GM21619 (cell line): ENCODE results near the gene DMRT1.
"Not testable (repeated sequence)": the region's sequence is repeated elsewhere in the genome, so short reads cannot be mapped to it uniquely, and the experiment has no call there.

Source experiments
- ATAC-seq: cut with Tn5 transposase; IDR thresholded peaks from one replicate; pipeline ENCODE4 v1.9.1; 2021; ENCODE audit not compliant: unreplicated experiment

Gene DMRT1

DNA sequence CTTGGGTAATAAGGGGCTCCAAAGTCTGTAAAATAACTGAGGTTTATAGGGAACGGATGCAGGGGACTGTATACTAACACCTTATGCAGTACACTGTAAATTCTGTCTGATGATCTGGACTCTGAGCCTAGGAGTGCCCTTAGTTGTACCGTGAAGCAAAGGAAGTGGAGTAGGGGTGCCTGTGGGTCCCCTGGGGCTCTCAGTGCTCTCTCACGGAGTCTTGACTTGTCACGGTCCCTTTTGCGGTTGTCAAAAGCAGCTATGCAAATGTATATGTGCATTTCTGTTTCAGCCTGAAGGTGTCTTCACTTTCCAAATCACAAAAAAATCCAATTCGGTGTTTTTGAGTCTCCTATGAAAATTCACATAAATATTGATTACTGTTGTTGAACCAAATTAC, 17.8 kb downstream of the DMRT1 start:
- peak; percentile 100 for ATAC-seq

DNA sequence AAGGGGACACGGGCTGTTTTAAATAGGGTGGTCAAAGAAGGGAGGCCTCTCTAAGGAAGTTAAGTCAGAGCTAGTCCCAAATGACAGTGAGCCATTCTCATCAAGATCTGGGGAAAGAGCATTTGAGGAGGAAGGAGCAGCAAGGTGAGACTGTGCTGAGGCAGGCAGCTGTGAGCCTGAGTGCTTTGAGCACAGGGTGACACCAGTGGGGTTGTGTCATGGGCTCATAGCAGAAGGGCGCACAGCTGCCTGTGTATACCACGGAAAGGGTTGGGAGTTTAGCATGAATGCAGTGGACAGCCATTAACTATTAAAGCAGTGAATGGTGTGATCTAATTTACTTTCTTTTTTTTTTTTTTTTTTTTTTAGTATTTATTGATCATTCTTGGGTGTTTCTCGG, 19.2 kb downstream of the DMRT1 start:
- ATAC-seq = no peak

- not testable (repeated sequence) for ATAC-seq
Observed at GRCh38 chr9:861525-861924, 20.0 kb downstream of the DMRT1 start.

DNA sequence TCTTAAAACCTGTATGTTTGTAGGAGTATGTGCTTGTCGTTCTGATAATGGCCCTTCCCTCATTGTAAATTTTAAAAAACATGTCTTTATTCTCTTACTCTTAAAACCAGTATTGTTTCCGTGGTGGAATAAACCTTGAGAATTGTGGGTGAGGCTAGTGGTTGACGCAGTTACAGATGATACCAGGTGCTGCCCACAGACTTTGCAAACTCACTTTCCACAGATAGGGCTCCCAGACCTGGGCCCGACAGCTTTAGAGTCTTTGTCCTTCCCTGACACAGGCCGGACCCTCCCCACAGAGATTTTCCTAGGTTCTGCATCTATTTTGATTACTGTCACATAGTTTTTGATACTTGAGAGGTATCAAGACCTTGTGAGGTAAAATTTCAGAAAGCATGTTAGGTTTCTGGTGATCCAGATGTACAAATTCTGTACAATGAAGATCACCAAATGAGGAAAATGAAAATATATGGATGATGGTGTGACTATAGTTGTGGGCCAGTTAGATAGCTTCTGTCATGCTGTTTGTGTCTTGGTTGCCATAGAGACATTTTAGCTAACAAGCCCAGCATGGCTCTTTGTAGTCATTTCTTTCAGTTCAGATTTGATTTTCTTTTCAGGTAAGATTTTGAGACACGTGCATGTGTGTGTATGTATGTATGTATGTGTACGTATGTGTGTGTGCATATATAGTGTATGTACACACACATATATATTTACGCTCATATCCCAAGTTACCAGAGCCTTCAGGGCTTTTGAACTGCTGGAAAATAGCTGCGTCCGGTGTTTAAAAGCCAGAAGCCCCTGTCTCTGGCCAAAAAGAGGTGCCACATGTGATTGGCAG, 33.8 kb downstream of the DMRT1 start:
- ATAC-seq = no peak

DNA sequence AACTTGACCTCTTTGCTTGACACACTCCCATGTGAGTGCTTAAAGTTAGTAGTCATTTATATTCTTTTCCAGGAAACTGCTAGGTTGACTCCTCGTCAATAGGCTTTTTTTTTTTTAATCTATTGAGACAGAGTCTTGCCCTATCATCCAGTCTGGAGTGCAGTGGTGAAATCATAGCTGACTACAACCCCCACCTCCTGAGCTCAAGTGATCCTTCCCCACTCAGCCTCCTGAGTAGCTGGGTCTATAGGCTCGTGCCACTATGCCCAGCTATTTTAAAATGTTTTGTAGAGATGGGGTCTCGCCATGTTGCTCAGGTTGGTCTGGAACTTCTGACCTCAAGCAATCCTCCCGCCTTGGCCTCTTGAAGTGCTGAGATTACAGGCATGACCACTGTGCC, 34.9 kb downstream of the DMRT1 start:
- no peak for ATAC-seq

GRCh38 chr9:878239-878638, 36.7 kb downstream of the DMRT1 start:
- ATAC-seq = no peak

GRCh38 chr9:880725-881124, 39.2 kb downstream of the DMRT1 start:
- ATAC-seq = no peak

GRCh38 chr9:882416-882924, 41.0 kb downstream of the DMRT1 start:
- ATAC-seq = no peak

GRCh38 chr9:883011-883410, 41.5 kb downstream of the DMRT1 start:
- no peak for ATAC-seq

- ATAC-seq = no peak
Observed at GRCh38 chr9:886886-887285, 45.4 kb downstream of the DMRT1 start.

GRCh38 chr9:892123-892522, 50.6 kb downstream of the DMRT1 start:
- no peak for ATAC-seq

DNA sequence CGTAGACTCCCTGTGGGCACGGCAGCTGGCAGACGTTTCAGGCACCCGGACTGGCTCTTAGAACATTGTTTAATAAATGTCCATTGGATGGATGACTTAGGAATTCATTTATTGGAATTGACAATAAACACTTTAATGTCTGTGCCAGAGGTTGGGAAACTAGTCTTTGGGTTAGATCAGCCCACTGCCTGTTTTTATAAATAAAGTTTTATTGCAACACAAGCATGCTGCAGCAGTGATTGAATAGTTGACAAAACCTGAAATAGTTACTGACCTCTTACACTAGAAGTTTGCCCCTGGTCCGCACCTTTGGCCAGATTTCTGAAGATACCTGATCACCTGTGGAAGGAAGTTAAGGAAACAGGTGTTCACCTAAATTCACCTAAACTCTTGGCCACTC, 51.6 kb downstream of the DMRT1 start:
- ATAC-seq = no peak

DNA sequence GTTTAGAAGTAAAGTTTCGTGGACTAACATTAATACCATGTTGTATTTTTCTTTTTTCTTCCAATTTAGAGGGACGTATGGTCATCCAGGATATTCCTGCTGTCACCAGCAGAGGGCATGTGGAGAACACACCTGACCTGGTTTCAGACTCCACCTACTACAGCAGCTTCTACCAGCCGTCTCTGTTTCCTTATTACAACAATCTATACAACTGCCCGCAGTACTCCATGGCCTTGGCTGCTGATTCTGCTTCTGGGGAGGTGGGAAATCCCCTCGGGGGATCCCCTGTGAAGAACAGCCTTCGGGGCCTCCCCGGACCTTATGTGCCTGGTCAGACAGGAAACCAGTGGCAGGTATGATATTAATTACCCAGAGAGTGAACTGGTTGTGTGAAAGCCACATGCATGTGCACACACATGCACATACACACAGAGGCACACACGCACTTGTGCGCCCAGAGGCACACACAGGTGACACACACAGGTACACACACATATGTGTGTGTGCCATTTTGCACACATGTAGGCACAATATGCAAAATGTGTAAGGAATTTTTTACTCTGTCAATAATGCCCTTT, 52.4 kb downstream of the DMRT1 start:
- peak; percentile 99 for ATAC-seq

- no peak for ATAC-seq
Observed at GRCh38 chr9:899440-900184, 58.1 kb downstream of the DMRT1 start.

GRCh38 chr9:903886-904285, 62.4 kb downstream of the DMRT1 start:
- no peak for ATAC-seq

GRCh38 chr9:905906-906305, 64.4 kb downstream of the DMRT1 start:
- ATAC-seq = no peak

- ATAC-seq = no peak
Observed at GRCh38 chr9:908536-909205, 67.2 kb downstream of the DMRT1 start.

GRCh38 chr9:911005-911404, 69.5 kb downstream of the DMRT1 start:
- no peak for ATAC-seq

DNA sequence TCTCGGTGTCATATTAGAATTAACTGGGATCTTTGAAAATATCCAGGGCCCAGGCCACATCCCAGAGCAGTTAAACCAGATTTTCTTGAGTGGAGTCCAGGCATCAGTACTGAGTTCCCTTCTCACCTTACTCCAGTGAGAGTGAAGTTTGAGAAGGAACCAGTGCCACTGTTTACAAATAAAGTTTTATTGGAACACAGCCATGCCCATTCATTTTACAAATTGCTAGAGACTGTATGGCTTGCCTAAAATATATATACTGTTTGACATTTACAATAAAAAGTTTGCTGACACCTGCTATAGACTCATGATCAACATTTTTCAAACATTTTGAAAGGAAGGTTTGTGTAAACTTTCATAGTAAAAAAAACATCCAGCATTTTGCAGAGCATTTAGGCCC, 71.3 kb downstream of the DMRT1 start:
- ATAC-seq = no peak

- ATAC-seq = not testable (repeated sequence)
Observed at GRCh38 chr9:913526-913925, 72.0 kb downstream of the DMRT1 start.

DNA sequence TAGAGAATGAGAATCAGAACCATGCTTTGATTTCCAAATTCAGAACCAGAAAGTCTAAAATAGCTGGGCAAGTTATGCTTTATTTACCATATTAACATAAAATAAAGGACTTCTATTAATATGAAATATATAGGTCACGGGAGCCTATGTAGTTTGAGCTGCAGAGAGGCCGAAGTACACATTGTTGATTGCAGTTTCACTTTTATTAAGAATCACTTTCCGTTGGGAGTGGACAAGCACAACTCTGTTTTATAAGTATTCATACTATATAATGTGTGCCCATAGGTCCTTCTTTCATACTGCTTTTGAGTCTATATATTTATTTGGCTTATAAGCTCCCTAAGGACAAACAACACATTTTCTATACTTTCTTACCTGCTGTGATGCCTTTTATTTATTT, 76.2 kb downstream of the DMRT1 start:
- no peak for ATAC-seq
